ENCODE data around the gene MYO15A.

Gene MYO15A, protein sequence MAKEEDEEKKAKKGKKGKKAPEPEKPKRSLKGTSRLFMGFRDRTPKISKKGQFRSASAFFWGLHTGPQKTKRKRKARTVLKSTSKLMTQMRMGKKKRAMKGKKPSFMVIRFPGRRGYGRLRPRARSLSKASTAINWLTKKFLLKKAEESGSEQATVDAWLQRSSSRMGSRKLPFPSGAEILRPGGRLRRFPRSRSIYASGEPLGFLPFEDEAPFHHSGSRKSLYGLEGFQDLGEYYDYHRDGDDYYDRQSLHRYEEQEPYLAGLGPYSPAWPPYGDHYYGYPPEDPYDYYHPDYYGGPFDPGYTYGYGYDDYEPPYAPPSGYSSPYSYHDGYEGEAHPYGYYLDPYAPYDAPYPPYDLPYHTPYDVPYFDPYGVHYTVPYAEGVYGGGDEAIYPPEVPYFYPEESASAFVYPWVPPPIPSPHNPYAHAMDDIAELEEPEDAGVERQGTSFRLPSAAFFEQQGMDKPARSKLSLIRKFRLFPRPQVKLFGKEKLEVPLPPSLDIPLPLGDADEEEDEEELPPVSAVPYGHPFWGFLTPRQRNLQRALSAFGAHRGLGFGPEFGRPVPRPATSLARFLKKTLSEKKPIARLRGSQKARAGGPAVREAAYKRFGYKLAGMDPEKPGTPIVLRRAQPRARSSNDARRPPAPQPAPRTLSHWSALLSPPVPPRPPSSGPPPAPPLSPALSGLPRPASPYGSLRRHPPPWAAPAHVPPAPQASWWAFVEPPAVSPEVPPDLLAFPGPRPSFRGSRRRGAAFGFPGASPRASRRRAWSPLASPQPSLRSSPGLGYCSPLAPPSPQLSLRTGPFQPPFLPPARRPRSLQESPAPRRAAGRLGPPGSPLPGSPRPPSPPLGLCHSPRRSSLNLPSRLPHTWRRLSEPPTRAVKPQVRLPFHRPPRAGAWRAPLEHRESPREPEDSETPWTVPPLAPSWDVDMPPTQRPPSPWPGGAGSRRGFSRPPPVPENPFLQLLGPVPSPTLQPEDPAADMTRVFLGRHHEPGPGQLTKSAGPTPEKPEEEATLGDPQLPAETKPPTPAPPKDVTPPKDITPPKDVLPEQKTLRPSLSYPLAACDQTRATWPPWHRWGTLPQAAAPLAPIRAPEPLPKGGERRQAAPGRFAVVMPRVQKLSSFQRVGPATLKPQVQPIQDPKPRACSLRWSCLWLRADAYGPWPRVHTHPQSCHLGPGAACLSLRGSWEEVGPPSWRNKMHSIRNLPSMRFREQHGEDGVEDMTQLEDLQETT (N-terminal part only)

DNA sequence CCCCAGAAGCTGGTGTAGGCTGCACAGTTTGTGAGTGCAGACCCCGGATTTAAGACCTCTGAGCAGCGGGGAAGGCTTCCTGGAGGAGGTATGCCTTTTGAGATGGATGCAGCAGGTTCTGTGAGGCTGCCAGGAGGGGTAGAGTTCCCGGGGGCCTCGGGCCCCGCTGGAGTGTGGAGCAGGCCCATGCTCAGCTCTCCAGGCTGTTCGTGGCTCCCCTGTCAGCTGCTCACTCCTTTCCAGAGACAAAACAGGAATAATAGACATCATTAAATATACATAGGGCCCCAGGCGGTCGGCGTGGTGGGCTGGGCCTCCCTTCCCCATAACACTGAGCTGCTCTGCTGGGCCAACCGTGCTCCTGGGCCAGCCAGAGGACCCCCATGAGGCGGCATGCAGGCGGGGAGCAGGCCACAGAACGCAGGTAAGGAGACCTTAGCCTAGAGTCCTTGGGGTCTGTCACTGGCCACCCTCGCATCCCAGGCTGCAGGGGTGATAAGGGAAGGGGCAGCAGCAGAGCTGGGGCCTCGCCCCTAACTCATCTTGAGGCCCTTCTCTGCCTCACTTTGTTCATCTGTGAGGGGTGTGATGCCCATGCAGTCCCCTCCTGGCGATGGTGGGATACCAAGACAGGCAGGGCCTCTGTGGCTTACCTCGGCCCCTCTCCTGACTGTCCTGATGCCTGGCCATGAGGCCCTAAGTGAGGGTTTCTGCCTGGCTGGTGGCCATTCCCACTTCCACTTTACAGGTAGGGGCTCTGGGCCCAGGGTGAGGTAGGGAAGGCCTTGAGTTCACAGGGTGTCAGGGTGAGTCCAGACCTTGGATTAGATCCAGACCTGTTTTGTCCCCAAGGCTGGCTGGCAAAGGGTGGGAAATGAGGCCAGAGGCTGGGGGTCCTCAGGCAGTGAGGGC, at the start of gene MYO15A:
TSS of gene MYO15A (plus strand) at position 356 of the 912 bp plus-strand sequence. CDS start 10,045 bp downstream, outside the sequence.
- H3K9ac ChIP-seq (ENCODE audit: low read length), result peak within 1 kb of the TSS; percentile 24
- H3K27ac ChIP-seq (ENCODE audit: low read depth, low read length), result no peak within 1 kb of the TSS
- H3K9me3 ChIP-seq (ENCODE audit: control insufficient read depth, insufficient read depth, low read depth, low read length), result no peaks in the 10 kb centered on the region
- H3K4me1 ChIP-seq (ENCODE audit: control insufficient read depth, insufficient read depth, low read length), result peaks cover 8% of the 10 kb centered on the region; the same call in 1 of the 2 replicates
- peaks cover 37% of the 10 kb centered on the region for H3K36me3 ChIP-seq (ENCODE audit: control insufficient read depth, insufficient read depth, low read length)
- H3K4me3 ChIP-seq (ENCODE audit: low read depth, low read length), result no peak within 1 kb of the TSS
- H3K27me3 ChIP-seq (ENCODE audit: control insufficient read depth, insufficient read depth, low read length), result no peaks in the 10 kb centered on the region

DNA sequence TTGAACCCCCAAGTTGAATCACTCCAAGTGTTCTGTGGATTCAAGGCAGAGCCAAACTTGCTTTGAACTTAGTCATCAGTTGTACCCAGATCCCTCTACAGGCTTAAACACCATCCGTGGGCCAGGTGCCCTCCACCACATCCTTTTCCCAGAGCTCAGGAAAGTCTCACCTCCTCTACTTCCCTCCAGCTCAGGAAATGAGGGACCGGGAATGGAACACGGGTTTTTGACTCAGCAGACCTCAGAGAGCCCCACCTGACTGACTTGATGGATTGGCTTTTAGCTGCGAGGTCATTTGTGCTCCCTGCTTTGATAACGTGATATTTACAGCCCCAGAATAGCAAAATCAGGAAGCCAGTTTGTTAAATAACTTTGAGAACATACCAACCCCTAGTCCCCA, 49.3 kb upstream of the MYO15A start:
- Histone ChIP-seq H3K27ac (ENCODE audit: low read depth, low read length) (no peak overlapping the region), H3K9me3 (ENCODE audit: control insufficient read depth, insufficient read depth, low read depth, low read length) (no peaks in the 10 kb centered on the region), H3K4me1 (ENCODE audit: control insufficient read depth, insufficient read depth, low read length) (no peaks in the 10 kb centered on the region), H3K36me3 (ENCODE audit: control insufficient read depth, insufficient read depth, low read length) (peaks cover 50% of the 10 kb centered on the region), H3K9ac (ENCODE audit: low read length) (no peak overlapping the region), H3K4me3 (ENCODE audit: low read depth, low read length) (no peak overlapping the region), H3K27me3 (ENCODE audit: control insufficient read depth, insufficient read depth, low read length) (no peaks in the 10 kb centered on the region)

DNA sequence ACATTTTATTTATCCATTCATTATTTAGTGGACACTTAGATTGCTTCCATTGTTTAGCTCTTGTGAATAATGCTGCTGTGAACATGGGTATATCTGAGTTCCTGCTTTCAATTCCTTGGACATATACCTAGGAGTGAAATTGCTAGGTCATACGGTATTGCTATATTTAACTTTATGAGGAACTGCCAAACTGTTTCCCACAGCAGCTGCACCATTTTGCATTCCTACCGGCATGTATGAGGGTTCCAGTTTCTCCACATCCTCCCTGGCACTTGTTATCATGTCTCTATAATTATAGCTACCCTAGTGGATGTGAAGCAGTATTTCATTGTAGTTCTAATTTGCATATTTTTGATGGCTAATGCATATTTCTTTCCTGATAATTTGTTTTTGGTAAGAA, 44.5 kb upstream of the MYO15A start:
- no peak overlapping the region for H3K9ac ChIP-seq (ENCODE audit: low read length)
- H3K36me3 ChIP-seq (ENCODE audit: control insufficient read depth, insufficient read depth, low read length), result peaks cover 45% of the 10 kb centered on the region
- no peak overlapping the region for H3K27ac ChIP-seq (ENCODE audit: low read depth, low read length)
- H3K27me3 ChIP-seq (ENCODE audit: control insufficient read depth, insufficient read depth, low read length), result no peaks in the 10 kb centered on the region
- no peaks in the 10 kb centered on the region for H3K9me3 ChIP-seq (ENCODE audit: control insufficient read depth, insufficient read depth, low read depth, low read length)
- no peaks in the 10 kb centered on the region for H3K4me1 ChIP-seq (ENCODE audit: control insufficient read depth, insufficient read depth, low read length)
- H3K4me3 ChIP-seq (ENCODE audit: low read depth, low read length), result no peak overlapping the region

DNA sequence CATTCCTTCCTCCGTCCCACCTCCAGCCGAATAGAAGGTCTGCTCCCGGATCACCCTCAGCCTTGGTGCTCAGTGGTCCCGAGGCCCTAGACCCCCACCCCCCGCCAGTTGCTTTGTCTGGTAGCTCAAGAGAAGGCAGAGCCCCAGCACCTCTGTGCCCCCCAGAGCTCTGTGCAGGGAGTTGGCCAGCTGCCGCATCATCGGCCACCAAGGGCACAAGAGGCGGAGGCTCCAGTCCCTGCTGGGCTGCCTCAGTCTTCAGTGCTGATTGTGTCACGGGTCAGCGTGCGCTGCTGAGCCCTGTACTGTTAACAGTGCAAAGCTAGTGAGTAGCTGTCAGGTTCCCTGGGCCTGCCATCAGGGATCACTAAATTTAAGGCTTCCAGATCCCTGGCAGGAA, 43.0 kb upstream of the MYO15A start:
- no peaks in the 10 kb centered on the region for H3K27me3 ChIP-seq (ENCODE audit: control insufficient read depth, insufficient read depth, low read length)
- H3K27ac ChIP-seq (ENCODE audit: low read depth, low read length), result no peak overlapping the region
- no peaks in the 10 kb centered on the region for H3K9me3 ChIP-seq (ENCODE audit: control insufficient read depth, insufficient read depth, low read depth, low read length)
- no peak overlapping the region for H3K9ac ChIP-seq (ENCODE audit: low read length)
- no peaks in the 10 kb centered on the region for H3K4me1 ChIP-seq (ENCODE audit: control insufficient read depth, insufficient read depth, low read length)
- peaks cover 37% of the 10 kb centered on the region for H3K36me3 ChIP-seq (ENCODE audit: control insufficient read depth, insufficient read depth, low read length)
- no peak overlapping the region for H3K4me3 ChIP-seq (ENCODE audit: low read depth, low read length)

DNA sequence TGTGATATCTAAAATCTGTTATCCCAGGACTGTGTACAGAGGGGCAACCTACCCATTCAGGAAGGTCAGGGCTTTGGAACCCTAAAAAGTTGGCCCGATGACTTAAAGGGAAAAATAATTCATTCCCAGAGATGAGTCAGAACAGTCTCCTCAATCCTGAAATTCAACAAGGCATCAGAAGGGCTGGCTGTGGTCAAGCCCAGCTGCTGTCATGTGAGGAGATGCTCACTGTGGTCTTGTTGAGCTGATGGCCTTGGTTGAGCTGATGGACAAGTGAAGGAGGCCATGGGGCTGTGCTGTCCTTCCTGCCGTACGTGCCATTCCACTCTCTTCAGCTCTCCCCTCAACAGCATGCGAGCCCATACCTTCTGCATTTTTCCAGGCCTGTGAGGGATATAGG, 41.7 kb upstream of the MYO15A start:
- no peak overlapping the region for H3K9ac ChIP-seq (ENCODE audit: low read length)
- no peak overlapping the region for H3K4me3 ChIP-seq (ENCODE audit: low read depth, low read length)
- no peaks in the 10 kb centered on the region for H3K27me3 ChIP-seq (ENCODE audit: control insufficient read depth, insufficient read depth, low read length)
- no peaks in the 10 kb centered on the region for H3K9me3 ChIP-seq (ENCODE audit: control insufficient read depth, insufficient read depth, low read depth, low read length)
- H3K36me3 ChIP-seq (ENCODE audit: control insufficient read depth, insufficient read depth, low read length), result peaks cover 28% of the 10 kb centered on the region
- H3K4me1 ChIP-seq (ENCODE audit: control insufficient read depth, insufficient read depth, low read length), result peaks cover 3% of the 10 kb centered on the region; the same call in 1 of the 2 replicates
- H3K27ac ChIP-seq (ENCODE audit: low read depth, low read length), result no peak overlapping the region

DNA sequence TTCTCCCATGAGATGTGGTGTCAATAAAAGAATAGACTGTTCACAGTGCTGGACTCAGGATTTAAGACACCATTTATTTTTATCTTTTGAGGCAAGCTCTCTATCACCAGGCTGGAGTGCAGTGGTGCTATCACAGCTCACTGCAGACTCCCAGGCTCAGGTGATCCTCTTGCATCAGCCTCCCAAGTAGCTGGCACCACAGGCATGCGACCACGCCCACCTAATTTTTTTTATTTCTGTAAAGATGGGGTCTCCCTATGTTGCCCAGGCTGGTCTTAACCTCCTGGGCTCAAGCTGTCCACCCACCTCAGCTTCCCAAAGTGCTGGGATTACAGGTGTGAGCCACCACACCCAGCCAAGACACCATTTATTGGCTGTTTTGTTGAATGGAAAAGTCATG, 39.5 kb upstream of the MYO15A start:
- Histone ChIP-seq H3K9ac (ENCODE audit: low read length) (no peak overlapping the region), H3K27me3 (ENCODE audit: control insufficient read depth, insufficient read depth, low read length) (no peaks in the 10 kb centered on the region), H3K27ac (ENCODE audit: low read depth, low read length) (no peak overlapping the region), H3K4me1 (ENCODE audit: control insufficient read depth, insufficient read depth, low read length) (peaks cover 3% of the 10 kb centered on the region; the same call in 1 of the 2 replicates), H3K9me3 (ENCODE audit: control insufficient read depth, insufficient read depth, low read depth, low read length) (no peaks in the 10 kb centered on the region), H3K36me3 (ENCODE audit: control insufficient read depth, insufficient read depth, low read length) (peaks cover 18% of the 10 kb centered on the region), H3K4me3 (ENCODE audit: low read depth, low read length) (no peak overlapping the region)

DNA sequence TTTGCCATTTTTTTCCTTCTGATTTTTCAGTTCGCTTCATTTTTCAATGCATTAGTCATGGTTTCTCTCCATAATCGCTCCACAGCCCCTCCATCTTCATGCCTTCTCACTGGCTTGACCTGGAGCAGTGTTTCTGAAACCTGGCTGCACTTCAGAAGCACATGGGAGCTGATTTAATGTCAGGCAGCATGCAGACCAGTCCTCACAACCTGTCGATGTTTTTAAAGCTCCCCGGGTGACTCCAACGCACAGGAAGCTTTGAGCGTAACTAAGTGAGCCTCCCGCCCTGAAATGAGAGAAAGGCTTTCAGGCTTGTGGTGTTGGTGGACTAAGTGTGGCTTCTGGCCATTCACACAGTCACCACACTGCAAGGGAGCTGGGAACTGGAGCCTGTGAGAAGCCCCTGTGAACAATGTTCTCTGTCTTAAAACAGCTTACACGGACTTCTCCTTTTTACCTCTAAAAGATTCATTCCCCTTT, 37.7 kb upstream of the MYO15A start:
- H3K4me1 ChIP-seq (ENCODE audit: control insufficient read depth, insufficient read depth, low read length), result peaks cover 3% of the 10 kb centered on the region; the same call in 1 of the 2 replicates
- no peaks in the 10 kb centered on the region for H3K9me3 ChIP-seq (ENCODE audit: control insufficient read depth, insufficient read depth, low read depth, low read length)
- H3K27me3 ChIP-seq (ENCODE audit: control insufficient read depth, insufficient read depth, low read length), result no peaks in the 10 kb centered on the region
- H3K4me3 ChIP-seq (ENCODE audit: low read depth, low read length), result no peak overlapping the region
- H3K9ac ChIP-seq (ENCODE audit: low read length), result no peak overlapping the region
- H3K27ac ChIP-seq (ENCODE audit: low read depth, low read length), result no peak overlapping the region
- H3K36me3 ChIP-seq (ENCODE audit: control insufficient read depth, insufficient read depth, low read length), result peaks cover 7% of the 10 kb centered on the region; the same call in 1 of the 2 replicates

DNA sequence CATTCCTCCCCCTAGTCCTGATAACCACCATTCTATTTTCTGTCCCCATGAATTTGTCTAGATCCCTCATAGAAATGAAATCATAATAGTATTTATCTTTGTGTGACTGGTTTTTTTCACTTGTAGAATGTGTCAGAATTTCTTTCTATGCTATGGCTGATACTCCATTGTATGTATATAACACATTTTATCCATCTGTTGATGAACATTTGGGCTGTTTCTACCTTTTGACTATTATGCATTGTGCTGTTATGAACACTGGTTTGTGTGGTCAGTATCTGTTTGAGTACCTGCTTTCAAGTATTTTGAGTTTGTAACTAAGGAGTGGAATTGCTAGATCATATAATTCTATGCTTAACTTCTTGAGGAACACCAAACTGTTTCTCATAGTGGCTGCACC, 36.8 kb upstream of the MYO15A start:
- Histone ChIP-seq H3K4me3 (ENCODE audit: low read depth, low read length) (no peak overlapping the region), H3K4me1 (ENCODE audit: control insufficient read depth, insufficient read depth, low read length) (peaks cover 3% of the 10 kb centered on the region; the same call in 1 of the 2 replicates), H3K27ac (ENCODE audit: low read depth, low read length) (no peak overlapping the region), H3K9me3 (ENCODE audit: control insufficient read depth, insufficient read depth, low read depth, low read length) (no peaks in the 10 kb centered on the region), H3K27me3 (ENCODE audit: control insufficient read depth, insufficient read depth, low read length) (no peaks in the 10 kb centered on the region), H3K9ac (ENCODE audit: low read length) (no peak overlapping the region), H3K36me3 (ENCODE audit: control insufficient read depth, insufficient read depth, low read length) (no peaks in the 10 kb centered on the region)

DNA sequence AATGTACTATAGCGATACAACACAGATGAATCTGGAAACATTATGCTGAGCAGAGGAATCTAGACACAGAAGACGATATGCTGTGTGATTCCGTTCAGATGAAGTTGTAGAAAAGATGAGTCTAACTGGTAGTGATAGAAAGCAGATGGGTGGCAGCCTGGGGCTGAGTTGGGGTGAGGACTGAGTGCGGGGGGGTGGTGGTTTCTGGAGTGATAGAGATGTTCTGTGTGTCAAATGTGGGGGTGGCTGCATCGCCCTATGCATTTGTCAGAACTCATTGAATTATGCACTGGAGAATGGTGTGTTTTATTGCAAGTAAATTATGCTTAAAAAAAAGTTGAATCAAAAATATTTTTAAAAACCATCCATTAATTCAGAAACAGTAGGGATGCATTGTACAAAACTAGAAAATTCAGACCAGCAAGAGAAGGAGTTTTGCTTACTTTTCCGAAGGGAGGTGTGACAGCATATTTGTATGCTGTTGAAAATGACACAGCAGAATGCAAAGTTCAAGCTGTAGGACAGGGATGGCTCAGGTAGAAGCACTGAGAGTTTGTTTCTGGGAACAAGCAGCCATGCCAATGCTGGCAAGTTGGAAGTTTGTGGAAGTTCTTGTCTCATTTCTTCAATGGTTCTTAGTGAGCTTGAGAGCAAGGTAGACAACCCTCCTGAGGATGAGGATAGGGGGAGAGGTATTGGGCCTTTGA, 33.8 kb upstream of the MYO15A start:
- H3K27ac ChIP-seq (ENCODE audit: low read depth, low read length), result no peak overlapping the region
- no peak overlapping the region for H3K4me3 ChIP-seq (ENCODE audit: low read depth, low read length)
- no peak overlapping the region for H3K9ac ChIP-seq (ENCODE audit: low read length)

More for the DNA sequence above, 33.8 kb upstream of the MYO15A start:
- Histone ChIP-seq H3K4me1 (ENCODE audit: control insufficient read depth, insufficient read depth, low read length) (peaks cover 3% of the 10 kb centered on the region; the same call in 1 of the 2 replicates), H3K9me3 (ENCODE audit: control insufficient read depth, insufficient read depth, low read depth, low read length) (no peaks in the 10 kb centered on the region), H3K27me3 (ENCODE audit: control insufficient read depth, insufficient read depth, low read length) (no peaks in the 10 kb centered on the region), H3K36me3 (ENCODE audit: control insufficient read depth, insufficient read depth, low read length) (no peaks in the 10 kb centered on the region)

Data from HUES6 (cell line).